Middle frontal gyrus (tissue), 1 donor: ENCODE results near the gene ADPRH.

Source experiments
- DNase-seq: peaks from one replicate; pipeline ENCODE4 v3.0.0-alpha.2; 2015; ENCODE audit warnings: low spot score; ENCODE audit errors: extremely low spot score

ADPRH gene

GRCh38 chr3:119628816-119629445, 49.6 kb downstream of the ADPRH start:
- DNase-seq: no peak

- DNase-seq: no peak
Observed at GRCh38 chr3:119630128-119630879, 51.0 kb downstream of the ADPRH start.

- no peak for DNase-seq
Observed at GRCh38 chr3:119630880-119631329, 51.6 kb downstream of the ADPRH start.

GRCh38 chr3:119631516-119631915, 52.2 kb downstream of the ADPRH start:
- no peak for DNase-seq

GRCh38 chr3:119632216-119632615, 52.9 kb downstream of the ADPRH start:
- no peak for DNase-seq

- no peak for DNase-seq
Observed at GRCh38 chr3:119632829-119633228, 53.5 kb downstream of the ADPRH start.

GRCh38 chr3:119635719-119636118, 56.4 kb downstream of the ADPRH start:
- no peak for DNase-seq

GRCh38 chr3:119636249-119636648, 57.0 kb downstream of the ADPRH start:
- DNase-seq: no peak

GRCh38 chr3:119636891-119637611, 57.8 kb downstream of the ADPRH start:
- DNase-seq: no peak

GRCh38 chr3:119637679-119638477, 58.6 kb downstream of the ADPRH start:
- no peak for DNase-seq
